Measurements from ENCODE around the gene TCOF1. TPM values are rescaled to one million over a fixed set of nuclear protein-coding genes. Genes with fewer than 3 reads are reported as not detected.
A peak's percentile ranks its signal among the peaks of the same experiment; 100 is the strongest.

Gene TCOF1
- total and polyA plus RNA-seq, 2 donors from 2014 or later: 12.2 to 23.5 TPM

- FAIRE-seq (no peak), DNase-seq (no peak)
- no peaks in the 10 kb centered on the region for H3K4me1 ChIP-seq (ENCODE audit: control insufficient read depth in 2 of 3, insufficient read depth in 2 of 3, low read depth in 1 of 3, low read length in 3 of 3)
- intact Hi-C loops (cut with DNase I): no loop called here
- no peak overlapping the region for H3K4me3 ChIP-seq (ENCODE audit: low read length in 3 of 3)
- no peaks in the 10 kb centered on the region for H3K9me3 ChIP-seq (ENCODE audit: control insufficient read depth in 2 of 3, insufficient read depth in 1 of 3, low read length in 3 of 3)
- H3K36me3 ChIP-seq (ENCODE audit: control insufficient read depth in 2 of 3, insufficient read depth in 3 of 3, low read length in 3 of 3): peaks cover 0 to 47% (median 38%) of the 10 kb centered on the region in 3 donors
- H3K27ac ChIP-seq (ENCODE audit: low read depth in 2 of 2, low read length in 2 of 2): no peak overlapping the region
- H3K9ac ChIP-seq (ENCODE audit: low read length in 3 of 3): no peak overlapping the region
- H3K27me3 ChIP-seq (ENCODE audit: control insufficient read depth, insufficient read depth, low read length): no peaks in the 10 kb centered on the region
- TF ChIP-seq, protein P1, sequence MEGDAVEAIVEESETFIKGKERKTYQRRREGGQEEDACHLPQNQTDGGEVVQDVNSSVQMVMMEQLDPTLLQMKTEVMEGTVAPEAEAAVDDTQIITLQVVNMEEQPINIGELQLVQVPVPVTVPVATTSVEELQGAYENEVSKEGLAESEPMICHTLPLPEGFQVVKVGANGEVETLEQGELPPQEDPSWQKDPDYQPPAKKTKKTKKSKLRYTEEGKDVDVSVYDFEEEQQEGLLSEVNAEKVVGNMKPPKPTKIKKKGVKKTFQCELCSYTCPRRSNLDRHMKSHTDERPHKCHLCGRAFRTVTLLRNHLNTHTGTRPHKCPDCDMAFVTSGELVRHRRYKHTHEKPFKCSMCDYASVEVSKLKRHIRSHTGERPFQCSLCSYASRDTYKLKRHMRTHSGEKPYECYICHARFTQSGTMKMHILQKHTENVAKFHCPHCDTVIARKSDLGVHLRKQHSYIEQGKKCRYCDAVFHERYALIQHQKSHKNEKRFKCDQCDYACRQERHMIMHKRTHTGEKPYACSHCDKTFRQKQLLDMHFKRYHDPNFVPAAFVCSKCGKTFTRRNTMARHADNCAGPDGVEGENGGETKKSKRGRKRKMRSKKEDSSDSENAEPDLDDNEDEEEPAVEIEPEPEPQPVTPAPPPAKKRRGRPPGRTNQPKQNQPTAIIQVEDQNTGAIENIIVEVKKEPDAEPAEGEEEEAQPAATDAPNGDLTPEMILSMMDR (IDR thresholded peaks at IDR 0.05; ENCODE audit: borderline replicate concordance, extremely low read depth, insufficient read depth): no peak
Measured at GRCh38 chr5:150395688-150395975, 38.1 kb downstream of the TCOF1 start.

DNA sequence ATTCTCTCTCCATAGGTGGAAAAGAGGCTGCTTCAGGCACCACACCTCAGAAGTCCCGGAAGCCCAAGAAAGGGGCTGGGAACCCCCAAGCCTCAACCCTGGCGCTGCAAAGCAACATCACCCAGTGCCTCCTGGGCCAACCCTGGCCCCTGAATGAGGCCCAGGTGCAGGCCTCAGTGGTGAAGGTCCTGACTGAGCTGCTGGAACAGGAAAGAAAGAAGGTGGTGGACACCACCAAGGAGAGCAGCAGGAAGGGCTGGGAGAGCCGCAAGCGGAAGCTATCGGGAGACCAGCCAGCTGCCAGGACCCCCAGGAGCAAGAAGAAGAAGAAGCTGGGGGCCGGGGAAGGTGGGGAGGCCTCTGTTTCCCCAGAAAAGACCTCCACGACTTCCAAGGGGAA is 38.8 kb downstream of the TCOF1 start:
- Histone ChIP-seq H3K4me1 (ENCODE audit: control insufficient read depth in 2 of 3, insufficient read depth in 2 of 3, low read depth in 1 of 3, low read length in 3 of 3) (no peaks in the 10 kb centered on the region), H3K4me3 (ENCODE audit: low read length in 3 of 3) (no peak overlapping the region), H3K36me3 (ENCODE audit: control insufficient read depth in 2 of 3, insufficient read depth in 3 of 3, low read length in 3 of 3) (peaks cover 0 to 51% (median 36%) of the 10 kb centered on the region in 3 donors), H3K27ac (ENCODE audit: low read depth in 2 of 2, low read length in 2 of 2) (no peak overlapping the region), H3K27me3 (ENCODE audit: control insufficient read depth, insufficient read depth, low read length) (no peaks in the 10 kb centered on the region), H3K9me3 (ENCODE audit: control insufficient read depth in 2 of 3, insufficient read depth in 1 of 3, low read length in 3 of 3) (no peaks in the 10 kb centered on the region), H3K9ac (ENCODE audit: low read length in 3 of 3) (no peak overlapping the region)
- intact Hi-C loops (cut with DNase I): no loop called here
- no peak for FAIRE-seq
- TF ChIP-seq, protein P1 (IDR thresholded peaks at IDR 0.05; ENCODE audit: borderline replicate concordance, extremely low read depth, insufficient read depth): no peak
- peak in 1 of 5 donors; percentile 59 for DNase-seq

DNA sequence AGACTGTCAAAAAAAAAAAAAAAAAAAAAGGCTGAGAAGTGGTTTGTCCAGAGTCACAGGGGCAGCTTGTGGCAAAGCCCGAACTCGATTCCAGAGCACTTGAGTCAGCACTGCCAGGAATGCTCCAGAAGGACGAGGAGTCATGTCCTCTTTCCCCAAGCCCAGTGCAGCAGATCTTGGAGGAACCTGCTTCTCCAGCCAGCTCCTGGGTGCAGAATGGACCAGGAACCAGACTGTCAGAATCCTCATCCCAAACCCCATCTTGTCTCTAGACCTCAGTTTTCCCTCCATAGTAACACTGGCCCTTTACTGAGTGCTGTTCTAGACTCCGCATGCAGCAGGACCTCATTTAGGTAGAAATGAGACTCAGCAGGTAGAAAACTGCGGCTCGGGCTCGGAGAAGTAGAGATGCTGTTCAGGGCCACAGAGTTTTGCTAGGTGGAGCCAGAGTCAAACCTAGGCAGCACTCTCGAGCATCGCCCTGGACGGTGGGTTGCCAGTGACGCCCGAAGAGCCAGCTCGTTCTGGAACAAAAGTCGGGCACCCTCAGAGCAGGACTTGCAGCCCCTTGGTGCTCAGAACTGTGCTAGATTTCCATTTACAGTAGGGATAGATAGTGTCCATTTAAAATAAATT is 39.8 kb downstream of the TCOF1 start:
- Histone ChIP-seq H3K4me3 (ENCODE audit: low read length in 3 of 3) (no peak overlapping the region), H3K4me1 (ENCODE audit: control insufficient read depth in 2 of 3, insufficient read depth in 2 of 3, low read depth in 1 of 3, low read length in 3 of 3) (no peaks in the 10 kb centered on the region), H3K27ac (ENCODE audit: low read depth in 2 of 2, low read length in 2 of 2) (no peak overlapping the region), H3K27me3 (ENCODE audit: control insufficient read depth, insufficient read depth, low read length) (no peaks in the 10 kb centered on the region), H3K9me3 (ENCODE audit: control insufficient read depth in 2 of 3, insufficient read depth in 1 of 3, low read length in 3 of 3) (no peaks in the 10 kb centered on the region), H3K9ac (ENCODE audit: low read length in 3 of 3) (no peak overlapping the region), H3K36me3 (ENCODE audit: control insufficient read depth in 2 of 3, insufficient read depth in 3 of 3, low read length in 3 of 3) (peaks cover 0 to 52% (median 34%) of the 10 kb centered on the region in 3 donors)
- no peak for FAIRE-seq
- TF ChIP-seq, protein P1 (IDR thresholded peaks at IDR 0.05; ENCODE audit: borderline replicate concordance, extremely low read depth, insufficient read depth): no peak
- peak in 1 of 5 donors; percentile 56 for DNase-seq
- intact Hi-C loops (cut with DNase I): no loop called here
